Psoas muscle (tissue), 8 donors: Measurements from ENCODE around the gene STXBP6. TPM values are rescaled to one million over a fixed set of nuclear protein-coding genes. Genes with fewer than 3 reads are reported as not detected.

Experiments
- ATAC-seq, 4 donors: fragments of 200-7000 bp; cut with Tn5 transposase; one replicate each; pipeline ENCODE4 v1.9.1; 2020; ENCODE audit warnings: moderate library complexity in 3 of 4, mild to moderate bottlenecking in 2 of 4
- DNase-seq, 2 donors: peaks; one replicate each; pipeline ENCODE4 v3.0.0-alpha.2; 2020
- H3K27ac ChIP-seq: fragments of 200-600 bp; one replicate; pipeline ENCODE4 v1.8.0; 2022
- H3K27me3 ChIP-seq, 3 donors: fragments of 200-600 bp in 1 of 3; one replicate each; pipeline versions ENCODE4 v1.6.1 to v1.8.0; 2013 to 2022; ENCODE audit warnings: low read length in 2 of 3, mild to moderate bottlenecking in 2 of 3, moderate library complexity in 1 of 3; ENCODE audit not compliant: insufficient read depth in 3 of 3
- H3K36me3 ChIP-seq, 2 donors: fragments of 200-600 bp in 1 of 2; one replicate each; pipeline versions ENCODE4 v1.6.1 to v1.8.0; 2013 to 2022; ENCODE audit warnings: low read depth in 1 of 2, mild to moderate bottlenecking in 1 of 2, moderate library complexity in 1 of 2; ENCODE audit not compliant: insufficient read depth in 1 of 2
- H3K4me1 ChIP-seq: fragments of 200-600 bp; one replicate; pipeline ENCODE4 v1.8.0; 2022
- H3K4me3 ChIP-seq: fragments of 200-600 bp; one replicate; pipeline ENCODE4 v1.8.0; 2022; ENCODE audit warnings: mild to moderate bottlenecking
- H3K9me3 ChIP-seq: fragments of 200-600 bp; one replicate; pipeline ENCODE4 v1.8.0; 2022
- CTCF ChIP-seq: fragments of 200-600 bp; IDR thresholded peaks from one replicate; pipeline ENCODE4 v1.8.0; 2022; ENCODE audit warnings: antibody characterized with exemption
- WGBS, 3 donors: extraction: QIAGEN DNeasy Blood & Tissue Kit; methylation state at CpG; one replicate each; pipeline versions ENCODE4 v1.1.6 to v1.1.7; 2013; 5-methylcytosine and 5-hydroxymethylcytosine counted together
- intact Hi-C, 2 donors: fragments of 100-400 bp; cut with DNase I; formaldehyde crosslinking; loops; one replicate each; pipeline versions ENCODE4 v1.11.0 to v1.14.2; 2022
- polyA plus RNA-seq, 3 donors: library from polyadenylated mRNA; stranded (reverse); fragments of 200-250 nt; gene quantifications; one replicate each; pipeline ENCODE4 v1.2.3, GENCODE V29; 2013
- total RNA-seq, 4 donors: library from RNA; stranded (reverse); fragmentation: NEBNext Ultra II Directional in 2 of 4; extraction: Animal tissue kit (Norgen Biotek cat#: 25700) in 2 of 4; gene quantifications; one replicate each; pipeline versions ENCODE4 v1.2.1 to v1.2.4, GENCODE V29; 2021 to 2023
- donor health status: healthy with polysubstance abuse.
- donor health status: DM: no; HTN: no; CAD: no; lungs with moderate emphysema.
- donor health status: Bipolar disorder and iron deficiency.
- donor health status: healthy.
- donor health status: DM: yes; HTN: yes; CAD: no.
- donor health status: DM: no; HTN: no; CAD: no.
- donor health status: DM: no; HTN: no; CAD: no.
- donor health status: DM: yes; HTN: yes; CAD: no.

STXBP6 gene
- total and polyA plus RNA-seq, 7 donors = 1.1 to 3.5 (median 2.2) TPM

DNA sequence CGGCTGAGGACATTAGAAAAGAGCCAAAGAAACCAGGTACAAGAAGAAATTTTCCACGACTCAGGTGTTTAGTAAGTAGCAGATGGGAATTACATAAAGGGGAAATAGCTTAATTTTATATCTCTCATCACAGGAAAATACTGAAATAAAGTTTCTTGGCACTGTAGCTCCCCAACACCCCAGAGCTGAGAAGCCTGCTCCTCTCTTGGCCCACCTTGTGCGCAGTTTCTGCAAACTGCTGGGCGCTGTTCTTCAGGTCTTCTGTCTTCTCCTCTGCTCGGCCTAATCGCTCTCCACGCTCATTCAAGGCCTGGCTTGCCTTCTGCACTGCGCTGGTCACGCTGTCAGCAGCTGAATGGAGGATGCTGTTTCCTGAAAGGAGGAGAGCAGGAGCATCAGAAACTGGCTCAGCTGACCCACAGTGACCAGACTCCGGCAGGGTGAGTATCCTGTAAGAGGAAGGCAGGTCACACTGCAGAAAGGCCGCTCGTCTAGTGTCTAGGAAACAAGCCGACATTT is 231.1 kb downstream of the STXBP6 start:
- H3K4me1 ChIP-seq = peaks cover 5% of the 10 kb centered on the region
- no peaks in the 10 kb centered on the region for H3K9me3 ChIP-seq
- WGBS, 3 donors = 66 to 77% (median 72%) methylated on average over 13 of the region's 13 CpGs
- no peak for DNase-seq
- no peak overlapping the region for H3K27ac ChIP-seq
- no peaks in the 10 kb centered on the region for H3K27me3 ChIP-seq
- TF ChIP-seq CTCF = no peak
- no peak for ATAC-seq
- no peaks in the 10 kb centered on the region for H3K36me3 ChIP-seq
- intact Hi-C loops = loop anchor here in 1 of 2 donors (5.0 kb wide), 1 partner anchor 223 kb away; no protein-coding TSS in a partner anchor
- no peak overlapping the region for H3K4me3 ChIP-seq

DNA sequence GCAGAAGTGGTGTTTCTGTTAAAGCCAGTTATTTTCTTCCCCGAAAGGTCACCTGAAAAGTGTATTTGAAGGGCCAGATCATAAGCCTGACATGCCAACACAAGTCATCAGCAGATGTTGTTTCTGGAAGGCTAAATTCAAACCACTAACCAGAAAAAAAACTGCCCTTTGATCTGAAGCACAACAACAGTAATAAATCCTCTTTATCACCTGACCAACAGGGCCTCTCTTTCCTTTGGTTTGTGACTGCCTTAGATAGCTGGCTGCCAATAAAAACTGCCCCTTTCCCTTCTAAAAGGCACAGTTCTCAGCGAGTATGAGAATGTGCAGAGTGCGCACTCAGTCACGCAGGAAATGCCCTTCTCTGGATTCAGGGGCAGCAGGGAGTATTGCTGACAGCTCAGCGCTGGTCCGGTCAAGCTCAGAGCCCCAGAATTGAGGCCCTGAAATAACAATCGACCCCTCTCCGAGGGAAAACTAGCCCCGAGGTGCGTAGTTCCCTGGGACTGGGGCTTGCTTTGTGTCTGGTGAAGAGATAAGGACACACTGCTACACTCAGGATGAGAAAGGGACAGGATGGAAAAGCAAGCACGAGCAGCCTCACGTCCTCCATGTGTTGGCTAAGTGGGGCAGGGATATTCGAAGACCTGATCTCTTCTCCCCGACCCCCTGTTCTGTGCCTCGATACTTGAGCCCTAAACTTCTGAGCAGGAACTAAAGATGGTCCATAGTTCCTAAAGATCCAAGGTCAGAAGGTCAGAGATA is 231.7 kb downstream of the STXBP6 start:
- H3K36me3 ChIP-seq = no peaks in the 10 kb centered on the region
- no peak for ATAC-seq
- WGBS, 3 donors = 61 to 68% (median 64%) methylated on average over 15 of the region's 15 CpGs
- no peaks in the 10 kb centered on the region for H3K27me3 ChIP-seq
- no peak for TF ChIP-seq CTCF
- no peak for DNase-seq
- H3K9me3 ChIP-seq = no peaks in the 10 kb centered on the region
- no peak overlapping the region for H3K4me3 ChIP-seq
- H3K27ac ChIP-seq = no peak overlapping the region
- peaks cover 5% of the 10 kb centered on the region for H3K4me1 ChIP-seq
- intact Hi-C loops = loop anchor here in 1 of 2 donors (5.0 kb wide), 1 partner anchor 224 kb away; no protein-coding TSS in a partner anchor

- no peaks in the 10 kb centered on the region for H3K9me3 ChIP-seq
- H3K36me3 ChIP-seq = no peaks in the 10 kb centered on the region
- WGBS, 3 donors = 49 to 60% (median 57%) methylated on average over 11 of the region's 11 CpGs
- no peak overlapping the region for H3K4me3 ChIP-seq
- intact Hi-C loops = loop anchor here in 1 of 2 donors (5.0 kb wide), 1 partner anchor 225 kb away; no protein-coding TSS in a partner anchor
- peak in 1 of 4 donors; percentile 59 for ATAC-seq
- no peaks in the 10 kb centered on the region for H3K27me3 ChIP-seq
- DNase-seq = no peak
- peaks cover 5% of the 10 kb centered on the region for H3K4me1 ChIP-seq
- no peak overlapping the region for H3K27ac ChIP-seq
- TF ChIP-seq CTCF = no peak
Observed at GRCh38 chr14:24817212-24818057, 232.5 kb downstream of the STXBP6 start.

DNA sequence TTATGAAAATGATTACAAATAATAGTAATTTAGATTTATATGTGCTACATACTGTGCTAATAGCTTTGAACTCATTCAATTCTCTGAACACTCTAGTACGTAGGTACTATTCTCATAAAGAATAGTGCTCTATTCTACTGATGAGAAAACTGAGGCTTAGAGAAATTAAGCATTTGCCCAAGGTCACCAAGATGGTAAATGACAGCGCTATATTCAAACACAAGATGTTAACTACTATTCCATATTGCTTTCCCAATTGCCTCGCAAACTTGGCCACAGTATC is 233.1 kb downstream of the STXBP6 start:
- no peaks in the 10 kb centered on the region for H3K9me3 ChIP-seq
- 61 to 71% (median 70%) methylated on average over 3 of the region's 3 CpGs for WGBS, 3 donors
- no peaks in the 10 kb centered on the region for H3K36me3 ChIP-seq
- no peak for DNase-seq
- TF ChIP-seq CTCF = no peak
- peaks cover 5% of the 10 kb centered on the region for H3K4me1 ChIP-seq
- no peak for ATAC-seq
- no peaks in the 10 kb centered on the region for H3K27me3 ChIP-seq
- H3K4me3 ChIP-seq = no peak overlapping the region
- no peak overlapping the region for H3K27ac ChIP-seq
- intact Hi-C loops = loop anchor here in 1 of 2 donors (5.0 kb wide), 1 partner anchor 225 kb away; no protein-coding TSS in a partner anchor
